ENCODE measurements around the gene SRSF4. TPM values are rescaled to one million over a fixed set of nuclear protein-coding genes. Genes with fewer than 3 reads are reported as not detected.

Gene SRSF4
- polyA plus RNA-seq, 1 experiment = 45.6 TPM

DNA sequence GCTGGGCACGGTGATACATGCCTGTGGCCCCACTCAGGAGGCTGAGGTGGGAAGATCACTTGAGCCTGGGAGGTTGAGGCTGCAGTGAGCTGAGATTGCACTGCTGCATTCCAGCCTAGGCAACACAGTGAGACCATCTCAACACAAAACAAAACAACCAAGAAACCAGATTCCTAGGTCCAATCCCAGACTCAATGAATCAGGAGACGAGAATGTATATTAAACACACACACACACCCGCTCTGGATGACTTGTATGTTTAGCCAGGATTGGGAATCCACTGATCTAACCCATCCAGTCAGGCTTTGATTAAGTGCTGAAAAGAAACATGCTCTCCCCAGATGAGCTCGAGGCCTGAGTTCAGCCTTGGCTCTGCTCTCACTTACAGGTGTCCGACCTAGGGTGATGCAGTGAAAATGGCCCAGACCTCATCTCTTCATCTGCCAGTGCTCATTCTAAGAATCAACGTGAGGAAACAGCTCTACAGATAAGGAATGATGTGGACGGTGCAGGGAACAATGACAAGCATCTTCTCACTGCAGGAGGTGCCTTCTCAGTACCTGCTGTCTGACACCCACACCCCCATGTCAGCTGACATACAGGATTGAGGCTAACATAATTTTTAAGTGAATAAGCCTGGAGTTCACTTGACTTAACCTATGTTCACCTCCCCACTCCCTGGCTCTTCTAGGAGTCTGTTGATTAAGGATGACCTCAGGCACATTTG, 15.3 kb upstream of the SRSF4 start:
- no peak for TF ChIP-seq CTCF (IDR thresholded peaks at IDR 0.05; ENCODE audit: low read depth, low read length)
- Histone ChIP-seq H3K27me3 (ENCODE audit: control insufficient read depth, insufficient read depth, low read length) (no peaks in the 10 kb centered on the region), H3K4me3 (ENCODE audit: low read depth, low read length) (no peak overlapping the region), H3K27ac (ENCODE audit: low read depth, low read length) (peak overlapping the region; percentile 94), H3K9me3 (ENCODE audit: control insufficient read depth, insufficient read depth, low read length) (no peaks in the 10 kb centered on the region)
- peak; percentile 92 for DNase-seq (ENCODE audit: low read depth, low spot score)
- ChIA-PET CTCF (interaction anchor here (0.7 to 3.7 kb wide), 16 partner anchors 9 to 557 kb away, joined by 3 to 42 read pairs (median 4); partner anchors contain the start of genes SRSF4 and TMEM200B), POLR2A (interaction anchor here (0.7 to 1.9 kb wide), 5 partner anchors 11 to 548 kb away, joined by 3 to 37 read pairs (median 4); partner anchors contain the start of genes RNU11 and SRSF4)

DNA sequence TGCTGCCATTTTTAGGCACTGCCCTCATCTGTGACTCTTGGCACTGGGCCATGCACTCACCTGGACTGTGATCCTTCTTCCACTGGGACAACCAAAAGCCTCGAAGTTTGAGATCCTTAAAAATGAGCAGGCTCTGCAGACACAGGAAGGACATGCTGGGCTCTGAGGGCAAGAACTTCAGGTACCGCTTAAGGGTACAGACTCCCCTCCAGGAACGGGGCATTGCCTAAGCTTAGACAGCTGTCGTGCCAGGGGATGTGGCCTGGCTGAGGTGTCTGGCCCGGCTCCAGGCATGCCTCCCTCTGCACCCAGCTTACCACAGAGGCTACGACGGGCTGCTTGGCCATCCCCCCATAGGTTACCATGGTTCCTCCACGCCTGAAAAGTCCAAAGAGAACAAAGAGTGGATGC, 14.2 kb upstream of the SRSF4 start:
- Histone ChIP-seq H3K27ac (ENCODE audit: low read depth, low read length) (peak overlapping the region; percentile 94), H3K9me3 (ENCODE audit: control insufficient read depth, insufficient read depth, low read length) (no peaks in the 10 kb centered on the region), H3K4me3 (ENCODE audit: low read depth, low read length) (no peak overlapping the region), H3K27me3 (ENCODE audit: control insufficient read depth, insufficient read depth, low read length) (no peaks in the 10 kb centered on the region)
- POLR2A ChIA-PET = interaction anchor here (0.6 to 1.5 kb wide), 3 partner anchors 19 to 547 kb away, joined by 3 to 6 read pairs (median 4); partner anchors contain the start of gene RNU11
- CTCF ChIA-PET = interaction anchor here (1.9 to 3.7 kb wide), 4 partner anchors 14 to 318 kb away, joined by 4 to 42 read pairs (median 22); partner anchors contain the start of gene SRSF4
- DNase-seq (ENCODE audit: low read depth, low spot score) = no peak
- no peak for TF ChIP-seq CTCF (IDR thresholded peaks at IDR 0.05; ENCODE audit: low read depth, low read length)

GRCh38 chr1:29193879-29194455, 12.3 kb upstream of the SRSF4 start:
- no peak for TF ChIP-seq CTCF (IDR thresholded peaks at IDR 0.05; ENCODE audit: low read depth, low read length)
- DNase-seq (ENCODE audit: low read depth, low spot score) = no peak
- Histone ChIP-seq H3K9me3 (ENCODE audit: control insufficient read depth, insufficient read depth, low read length) (no peaks in the 10 kb centered on the region), H3K27ac (ENCODE audit: low read depth, low read length) (no peak overlapping the region), H3K4me3 (ENCODE audit: low read depth, low read length) (no peak overlapping the region), H3K27me3 (ENCODE audit: control insufficient read depth, insufficient read depth, low read length) (no peaks in the 10 kb centered on the region)
- POLR2A ChIA-PET = interaction anchor here (1.3 kb wide), 1 partner anchor 12 kb away, joined by 4 read pairs; the partner anchor contains the start of gene SRSF4
- CTCF ChIA-PET = interaction anchor here (0.6 kb wide), 1 partner anchor 12 kb away, joined by 3 read pairs; no protein-coding TSS in a partner anchor

DNA sequence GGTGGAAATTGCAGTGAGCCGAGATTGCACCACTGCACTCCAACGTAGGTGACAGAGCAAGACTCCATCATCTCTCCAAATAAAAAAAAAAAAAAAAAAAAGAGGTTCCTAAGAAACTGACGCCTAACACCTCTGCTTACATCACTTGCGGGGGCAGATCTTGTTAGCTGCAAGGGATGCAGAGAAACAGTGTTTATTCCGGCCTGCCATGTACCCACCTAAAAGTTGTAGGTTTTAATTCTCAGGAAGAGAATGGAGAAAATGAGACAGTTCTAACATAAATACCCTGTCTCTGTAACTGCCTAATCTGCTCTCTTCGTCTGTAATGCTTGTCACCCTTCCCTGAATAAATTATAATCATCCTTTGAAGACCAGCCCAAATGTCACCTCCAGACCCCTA, 9.0 kb upstream of the SRSF4 start:
- DNase-seq (ENCODE audit: low read depth, low spot score) = no peak
- TF ChIP-seq CTCF (IDR thresholded peaks at IDR 0.05; ENCODE audit: low read depth, low read length) = no peak
- H3K9me3 ChIP-seq (ENCODE audit: control insufficient read depth, insufficient read depth, low read length) = no peaks in the 10 kb centered on the region
- no peak overlapping the region for H3K4me3 ChIP-seq (ENCODE audit: low read depth, low read length)
- no peak overlapping the region for H3K27ac ChIP-seq (ENCODE audit: low read depth, low read length)
- ChIA-PET POLR2A (no interaction called here), CTCF (interaction anchor here (1.0 kb wide), 1 partner anchor 9 kb away, joined by 5 read pairs; the partner anchor contains the start of gene SRSF4)
- no peaks in the 10 kb centered on the region for H3K27me3 ChIP-seq (ENCODE audit: control insufficient read depth, insufficient read depth, low read length)
